Endothelial cell of umbilical vein (primary cell): ENCODE measurements around the gene ZNF526. TPM values are rescaled to one million over a fixed set of nuclear protein-coding genes. Genes with fewer than 3 reads are reported as not detected.

Experiments used
- BruUV-seq: library from RNA; stranded (reverse); fragments of 400-500 nt; replicated peaks from 2 replicates; lab custom pipeline; 2021; lab: Mats Ljungman, UMichigan
- CTCF ChIA-PET: fragments of 300-600, 350-600 bp; sonication (Branson Sonifier 250); formaldehyde crosslinking; loops from one replicate; lab custom pipeline; 2021; ENCODE audit warnings: antibody characterized with exemption, inconsistent platforms; lab: Charles Lee
- POLR2A ChIA-PET: fragments of 300-600, 350-600 bp; sonication (Branson Sonifier 250); formaldehyde crosslinking; loops from one replicate; lab custom pipeline; 2021; ENCODE audit warnings: antibody characterized with exemption, inconsistent platforms; lab: Charles Lee
- DNase-seq: peaks from one replicate; pipeline ENCODE4 v3.0.0-alpha.2; 2011; ENCODE audit warnings: low read depth, low spot score
- FAIRE-seq: peaks from 2 replicates; lab custom pipeline; 2011; peaks lifted over from hg19 to GRCh38; lab: Jason Lieb, UNC
- H2AFZ ChIP-seq: 2 replicates; pipeline ENCODE4 v1.6.0; 2012; ENCODE audit warnings: low read depth, low read length, control low read depth, inconsistent platforms
- H3K27ac ChIP-seq: 2 replicates; pipeline ENCODE4 v1.5.1; 2011; ENCODE audit warnings: low read depth, mild to moderate bottlenecking, control low read depth, low read length, moderate library complexity; ENCODE audit not compliant: insufficient read depth
- H3K27me3 ChIP-seq, 2 experiments: 2 replicates each; pipeline versions ENCODE4 v1.6.0 to v1.6.1; 2011; ENCODE audit warnings: low read length in 2 of 2, mixed read lengths in 1 of 2; ENCODE audit not compliant: control insufficient read depth in 2 of 2, insufficient read depth in 2 of 2
- H3K36me3 ChIP-seq, 2 experiments: 2 replicates in 1 of 2; 3 replicates in 1 of 2; pipeline ENCODE4 v1.5.1; 2011; ENCODE audit warnings: low read length in 2 of 2, mild to moderate bottlenecking in 1 of 2, moderate library complexity in 1 of 2; ENCODE audit not compliant: control insufficient read depth in 2 of 2, insufficient read depth in 2 of 2; ENCODE audit errors: extremely low read depth in 1 of 2
- H3K4me1 ChIP-seq: 3 replicates; pipeline ENCODE4 v1.5.1; 2011; ENCODE audit warnings: mild to moderate bottlenecking, low read length; ENCODE audit not compliant: control insufficient read depth, insufficient read depth; ENCODE audit errors: extremely low read depth
- H3K4me2 ChIP-seq: 2 replicates; pipeline ENCODE4 v1.6.1; 2011; ENCODE audit warnings: low read length, control low read depth, mixed read lengths; ENCODE audit not compliant: insufficient read depth
- H3K4me3 ChIP-seq, 3 experiments: fragments of 200-600 bp in 1 of 3; sonication (generic), shearing (Covaris generic) in 1 of 3; replicated peaks in 1 of 3; 2 replicates each; pipeline ENCODE4 v1.5.1; 2011 to 2016; ENCODE audit warnings: control low read depth in 3 of 3, low read length in 3 of 3, mild to moderate bottlenecking in 2 of 3, inconsistent platforms in 1 of 3, low read depth in 1 of 3, moderate library complexity in 1 of 3; ENCODE audit not compliant: insufficient read depth in 1 of 3
- H3K79me2 ChIP-seq: 2 replicates; pipeline ENCODE4 v1.6.0; 2012; ENCODE audit warnings: low read length, inconsistent platforms; ENCODE audit not compliant: control insufficient read depth, insufficient read depth
- H3K9ac ChIP-seq: replicated peaks from 2 replicates; pipeline ENCODE3; 2011; ENCODE audit warnings: low read length, control low read depth; ENCODE audit not compliant: insufficient read depth; ENCODE audit errors: extremely low read depth
- H3K9me1 ChIP-seq: replicated peaks from 3 replicates; pipeline ENCODE4 v1.6.0; 2011; ENCODE audit warnings: mild to moderate bottlenecking, low read length; ENCODE audit not compliant: control insufficient read depth, insufficient read depth; ENCODE audit errors: extremely low read depth
- H3K9me3 ChIP-seq: replicated peaks from 2 replicates; pipeline ENCODE4 v1.5.1; 2012; ENCODE audit warnings: low read length, inconsistent platforms; ENCODE audit not compliant: control insufficient read depth, insufficient read depth
- H4K20me1 ChIP-seq: replicated peaks from 2 replicates; pipeline ENCODE3; 2011; ENCODE audit warnings: mild to moderate bottlenecking, low read length; ENCODE audit not compliant: control insufficient read depth, insufficient read depth; ENCODE audit errors: extremely low read depth
- CTCF ChIP-seq, 2 donors: IDR thresholded peaks; 1 replicate in 1 of 2; 2 replicates in 1 of 2; pipeline ENCODE4 v1.5.1; 2011; ENCODE audit warnings: low read length in 2 of 2, mild to moderate bottlenecking in 2 of 2, moderate library complexity in 2 of 2, control low read depth in 1 of 2, inconsistent platforms in 1 of 2, low read depth in 1 of 2; ENCODE audit not compliant: insufficient read depth in 1 of 2; ENCODE audit errors: extremely low read depth in 1 of 2
- EZH2 ChIP-seq: IDR thresholded peaks from 2 replicates; pipeline ENCODE4 v1.6.1; 2012; ENCODE audit warnings: borderline replicate concordance, low read depth, mild to moderate bottlenecking, moderate library complexity, low read length, inconsistent platforms; ENCODE audit not compliant: severe bottlenecking
- FOS ChIP-seq: IDR thresholded peaks from 2 replicates; pipeline ENCODE4 v1.6.1; 2011; ENCODE audit warnings: mild to moderate bottlenecking, low read length, moderate library complexity, borderline replicate concordance; ENCODE audit not compliant: insufficient read depth
- GATA2 ChIP-seq: IDR thresholded peaks from 2 replicates; pipeline ENCODE4 v1.7.0; 2011; ENCODE audit warnings: low read depth, mild to moderate bottlenecking, moderate library complexity, mixed read lengths, low read length; ENCODE audit not compliant: insufficient read length, insufficient read depth
- JUN ChIP-seq: IDR thresholded peaks from 2 replicates; pipeline ENCODE4 v1.6.1; 2011; ENCODE audit warnings: borderline replicate concordance, low read depth; ENCODE audit not compliant: insufficient read length, insufficient read depth
- MYC ChIP-seq: IDR thresholded peaks from one replicate; pipeline ENCODE4 v1.6.1; 2011; ENCODE audit warnings: mild to moderate bottlenecking, low read depth, low read length
- POLR2A ChIP-seq: IDR thresholded peaks from 2 replicates; pipeline ENCODE4 v1.6.1; 2012; ENCODE audit warnings: low read depth, mild to moderate bottlenecking, control low read depth, low read length
- POLR2AphosphoS5 ChIP-seq: IDR thresholded peaks from 2 replicates; pipeline ENCODE4 v1.6.1; 2012; ENCODE audit warnings: low read depth, mild to moderate bottlenecking, control low read depth, low read length, moderate library complexity; ENCODE audit not compliant: insufficient read depth
- dilution Hi-C: fragments of 300-500 bp; cut with MboI; formaldehyde crosslinking; loops from one replicate; pipeline ENCODE4 v1.15.0; 2019; ENCODE audit warnings: low sequenced_read_pairs; ENCODE audit not compliant: extremely low pct_ligation_motif_present
- intact Hi-C: fragments of 100-400 bp; cut with micrococcal nuclease; formaldehyde crosslinking; loops from one replicate; pipeline ENCODE4 v1.10.0; 2022
- polyA plus RNA-seq, 4 experiments: library from polyadenylated mRNA; depleted of rRNA in 3 of 4; stranded (reverse) in 3 of 4; unstranded in 1 of 4; fragments of >200 nt; gene quantifications; 2 replicates each; pipeline versions ENCODE4 v1.2.1 to v1.2.3, GENCODE V29; 2011 to 2012; ENCODE audit warnings: missing spikeins in 1 of 4
- total RNA-seq: library from RNA; stranded (reverse); gene quantifications from 2 replicates; pipeline ENCODE4 v1.2.3, GENCODE V29; 2021
- TF ChIP-seq, protein P1 (sequence below): IDR thresholded peaks from 2 replicates; pipeline ENCODE4 v1.6.1; 2011; ENCODE audit not compliant: insufficient read depth, insufficient read length

ZNF526 gene
- total and polyA plus RNA-seq, 2 donors (not counting 3 experiments of a cell fraction or from before 2014, with no cell fraction given), result 6.5 to 13.3 TPM

GRCh38 chr19:42174958-42175734 lies 45.0 kb upstream of the ZNF526 start:
- no peak for DNase-seq
- Histone ChIP-seq H3K4me1 (peaks cover 8% of the 10 kb centered on the region), H3K4me3 (no peak overlapping the region), H3K4me2 (no peak overlapping the region), H3K9me3 (no peaks in the 10 kb centered on the region), H2AFZ (no peak overlapping the region), H3K36me3 (no peaks in the 10 kb centered on the region), H3K9me1 (no peaks in the 10 kb centered on the region), H3K9ac (no peak overlapping the region), H3K27ac (no peak overlapping the region), H4K20me1 (no peaks in the 10 kb centered on the region), H3K27me3 (peaks cover 45 to 52% of the 10 kb centered on the region in 2 experiments), H3K79me2 (no peaks in the 10 kb centered on the region)
- TF ChIP-seq GATA2 (no peak), FOS (no peak), POLR2AphosphoS5 (no peak), MYC (no peak), POLR2A (no peak), JUN (no peak), CTCF (IDR thresholded peaks at IDR 0.05; ENCODE audit: extremely low read depth in 1 of 2, insufficient read depth in 1 of 2, low read depth in 1 of 2, low read length in 2 of 2) (no peak), EZH2 (no peak)
- TF ChIP-seq, protein P1, sequence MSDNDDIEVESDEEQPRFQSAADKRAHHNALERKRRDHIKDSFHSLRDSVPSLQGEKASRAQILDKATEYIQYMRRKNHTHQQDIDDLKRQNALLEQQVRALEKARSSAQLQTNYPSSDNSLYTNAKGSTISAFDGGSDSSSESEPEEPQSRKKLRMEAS, result no peak
- no TSS peak for BruUV-seq
- dilution Hi-C loops (no loop called here), intact Hi-C loops (no loop called here)
- CTCF ChIA-PET, result interaction anchor here (1.2 to 2.7 kb wide), 5 partner anchors 10 to 104 kb away, joined by 3 to 24 read pairs (median 19); no protein-coding TSS in a partner anchor
- POLR2A ChIA-PET, result no interaction called here
- no peak for FAIRE-seq
